A549 (cell line): ENCODE data around the gene OR10K2.

Experiments used
- CHD2 ChIP-seq: fragments of 150-350 bp; IDR thresholded peaks from 2 replicates; pipeline ENCODE4 v1.6.1; 2014; ENCODE audit warnings: low read length; ENCODE audit not compliant: partially characterized antibody
- EP300 ChIP-seq, 2 experiments: fragments of >200 bp; sonication (Bioruptor Twin); formaldehyde crosslinking; IDR thresholded peaks; 2 replicates in 1 of 2; 3 replicates in 1 of 2; pipeline ENCODE4 v1.6.1; 2016 to 2017
- MAFK ChIP-seq: fragments of 450-650 bp; IDR thresholded peaks from 2 replicates; pipeline ENCODE4 v1.6.1; 2014; ENCODE audit not compliant: partially characterized antibody
- MAZ ChIP-seq: fragments of 150-350 bp; IDR thresholded peaks from 2 replicates; pipeline ENCODE4 v1.6.1; 2014; ENCODE audit warnings: antibody characterized with exemption, low read depth, low read length, borderline replicate concordance
- NPAS2 ChIP-seq: fragments of 250-450 bp; sonication (Bioruptor Pico); IDR thresholded peaks from 2 replicates; pipeline ENCODE4 v1.8.0; 2022; ENCODE audit warnings: mild to moderate bottlenecking, moderate library complexity, borderline replicate concordance
- SMC3 ChIP-seq: fragments of >200 bp; sonication (Bioruptor Twin); formaldehyde crosslinking; IDR thresholded peaks from 3 replicates; pipeline ENCODE4 v1.6.1; 2018; ENCODE audit warnings: inconsistent platforms
- ZFP36 ChIP-seq: fragments of 450-650 bp; IDR thresholded peaks from 2 replicates; pipeline ENCODE4 v1.6.1; 2014; ENCODE audit warnings: borderline replicate concordance; ENCODE audit not compliant: partially characterized antibody
- TF ChIP-seq, protein P1 (sequence below): IDR thresholded peaks from 2 replicates; pipeline ENCODE4 v1.6.1; 2012
- TF ChIP-seq, protein P2 (sequence below): fragments of >200 bp; sonication (Bioruptor Twin); formaldehyde crosslinking; IDR thresholded peaks from 3 replicates; pipeline ENCODE4 v1.5.1; 2016
- TF ChIP-seq, protein P3 (sequence below): fragments of 450-650 bp; IDR thresholded peaks from 2 replicates; pipeline ENCODE4 v1.6.1; 2014; ENCODE audit warnings: antibody characterized with exemption
- TF ChIP-seq, protein P4 (sequence below): IDR thresholded peaks from 2 replicates; pipeline ENCODE4 v1.6.1; 2012
- TF ChIP-seq, protein P5 (sequence below): fragments of 150-350 bp; IDR thresholded peaks from 2 replicates; pipeline ENCODE4 v1.6.1; 2014; ENCODE audit warnings: low read depth, mild to moderate bottlenecking, low read length
- TF ChIP-seq, protein P6 (sequence below): fragments of >200 bp; sonication (Bioruptor Twin); formaldehyde crosslinking; IDR thresholded peaks from 3 replicates; pipeline ENCODE4 v1.6.1; 2016
- TF ChIP-seq, protein P7 (sequence below): fragments of 200-600 bp; sonication (generic); IDR thresholded peaks from 2 replicates; pipeline ENCODE4 v1.6.1; 2016; ENCODE audit warnings: antibody characterized with exemption, mild to moderate bottlenecking, moderate library complexity

DNA sequence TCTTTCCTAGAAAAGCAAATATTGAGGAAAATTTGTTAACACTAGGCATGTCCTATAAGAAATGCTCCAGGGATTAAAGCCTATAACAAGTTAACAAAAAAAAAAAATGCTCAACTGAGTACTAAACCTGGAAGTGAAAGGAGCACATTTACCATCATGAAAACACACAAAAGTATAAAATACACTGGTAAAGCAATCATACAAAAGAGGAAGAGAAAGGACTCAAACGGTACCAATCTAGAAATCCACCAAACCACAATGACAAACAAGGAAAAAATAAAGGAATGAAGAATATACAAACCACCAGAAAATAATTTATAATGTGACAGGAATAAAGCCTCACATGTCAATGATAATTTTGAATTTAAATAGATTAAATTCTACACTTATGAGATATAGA lies 51.2 kb downstream of the OR10K2 start:
- TF ChIP-seq, protein P1, sequence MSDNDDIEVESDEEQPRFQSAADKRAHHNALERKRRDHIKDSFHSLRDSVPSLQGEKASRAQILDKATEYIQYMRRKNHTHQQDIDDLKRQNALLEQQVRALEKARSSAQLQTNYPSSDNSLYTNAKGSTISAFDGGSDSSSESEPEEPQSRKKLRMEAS: no peak
- TF ChIP-seq, protein P2, sequence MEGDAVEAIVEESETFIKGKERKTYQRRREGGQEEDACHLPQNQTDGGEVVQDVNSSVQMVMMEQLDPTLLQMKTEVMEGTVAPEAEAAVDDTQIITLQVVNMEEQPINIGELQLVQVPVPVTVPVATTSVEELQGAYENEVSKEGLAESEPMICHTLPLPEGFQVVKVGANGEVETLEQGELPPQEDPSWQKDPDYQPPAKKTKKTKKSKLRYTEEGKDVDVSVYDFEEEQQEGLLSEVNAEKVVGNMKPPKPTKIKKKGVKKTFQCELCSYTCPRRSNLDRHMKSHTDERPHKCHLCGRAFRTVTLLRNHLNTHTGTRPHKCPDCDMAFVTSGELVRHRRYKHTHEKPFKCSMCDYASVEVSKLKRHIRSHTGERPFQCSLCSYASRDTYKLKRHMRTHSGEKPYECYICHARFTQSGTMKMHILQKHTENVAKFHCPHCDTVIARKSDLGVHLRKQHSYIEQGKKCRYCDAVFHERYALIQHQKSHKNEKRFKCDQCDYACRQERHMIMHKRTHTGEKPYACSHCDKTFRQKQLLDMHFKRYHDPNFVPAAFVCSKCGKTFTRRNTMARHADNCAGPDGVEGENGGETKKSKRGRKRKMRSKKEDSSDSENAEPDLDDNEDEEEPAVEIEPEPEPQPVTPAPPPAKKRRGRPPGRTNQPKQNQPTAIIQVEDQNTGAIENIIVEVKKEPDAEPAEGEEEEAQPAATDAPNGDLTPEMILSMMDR: no peak
- TF ChIP-seq EP300 (IDR thresholded peaks at IDR 0.05): no peak
- TF ChIP-seq, protein P3, sequence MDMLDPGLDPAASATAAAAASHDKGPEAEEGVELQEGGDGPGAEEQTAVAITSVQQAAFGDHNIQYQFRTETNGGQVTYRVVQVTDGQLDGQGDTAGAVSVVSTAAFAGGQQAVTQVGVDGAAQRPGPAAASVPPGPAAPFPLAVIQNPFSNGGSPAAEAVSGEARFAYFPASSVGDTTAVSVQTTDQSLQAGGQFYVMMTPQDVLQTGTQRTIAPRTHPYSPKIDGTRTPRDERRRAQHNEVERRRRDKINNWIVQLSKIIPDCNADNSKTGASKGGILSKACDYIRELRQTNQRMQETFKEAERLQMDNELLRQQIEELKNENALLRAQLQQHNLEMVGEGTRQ: no peak
- TF ChIP-seq MAFK: no peak
- TF ChIP-seq, protein P4, sequence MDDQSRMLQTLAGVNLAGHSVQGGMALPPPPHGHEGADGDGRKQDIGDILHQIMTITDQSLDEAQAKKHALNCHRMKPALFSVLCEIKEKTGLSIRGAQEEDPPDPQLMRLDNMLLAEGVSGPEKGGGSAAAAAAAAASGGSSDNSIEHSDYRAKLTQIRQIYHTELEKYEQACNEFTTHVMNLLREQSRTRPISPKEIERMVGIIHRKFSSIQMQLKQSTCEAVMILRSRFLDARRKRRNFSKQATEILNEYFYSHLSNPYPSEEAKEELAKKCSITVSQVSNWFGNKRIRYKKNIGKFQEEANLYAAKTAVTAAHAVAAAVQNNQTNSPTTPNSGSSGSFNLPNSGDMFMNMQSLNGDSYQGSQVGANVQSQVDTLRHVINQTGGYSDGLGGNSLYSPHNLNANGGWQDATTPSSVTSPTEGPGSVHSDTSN: no peak
- TF ChIP-seq ZFP36: no peak
- TF ChIP-seq, protein P5, sequence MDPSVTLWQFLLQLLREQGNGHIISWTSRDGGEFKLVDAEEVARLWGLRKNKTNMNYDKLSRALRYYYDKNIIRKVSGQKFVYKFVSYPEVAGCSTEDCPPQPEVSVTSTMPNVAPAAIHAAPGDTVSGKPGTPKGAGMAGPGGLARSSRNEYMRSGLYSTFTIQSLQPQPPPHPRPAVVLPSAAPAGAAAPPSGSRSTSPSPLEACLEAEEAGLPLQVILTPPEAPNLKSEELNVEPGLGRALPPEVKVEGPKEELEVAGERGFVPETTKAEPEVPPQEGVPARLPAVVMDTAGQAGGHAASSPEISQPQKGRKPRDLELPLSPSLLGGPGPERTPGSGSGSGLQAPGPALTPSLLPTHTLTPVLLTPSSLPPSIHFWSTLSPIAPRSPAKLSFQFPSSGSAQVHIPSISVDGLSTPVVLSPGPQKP: no peak
- TF ChIP-seq SMC3: no peak
- TF ChIP-seq, protein P6, sequence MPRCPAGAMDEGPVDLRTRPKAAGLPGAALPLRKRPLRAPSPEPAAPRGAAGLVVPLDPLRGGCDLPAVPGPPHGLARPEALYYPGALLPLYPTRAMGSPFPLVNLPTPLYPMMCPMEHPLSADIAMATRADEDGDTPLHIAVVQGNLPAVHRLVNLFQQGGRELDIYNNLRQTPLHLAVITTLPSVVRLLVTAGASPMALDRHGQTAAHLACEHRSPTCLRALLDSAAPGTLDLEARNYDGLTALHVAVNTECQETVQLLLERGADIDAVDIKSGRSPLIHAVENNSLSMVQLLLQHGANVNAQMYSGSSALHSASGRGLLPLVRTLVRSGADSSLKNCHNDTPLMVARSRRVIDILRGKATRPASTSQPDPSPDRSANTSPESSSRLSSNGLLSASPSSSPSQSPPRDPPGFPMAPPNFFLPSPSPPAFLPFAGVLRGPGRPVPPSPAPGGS: no peak
- no peak for TF ChIP-seq MAZ
- no peak for TF ChIP-seq NPAS2 (CRISPR knock-in tag)
- TF ChIP-seq CHD2: no peak
- TF ChIP-seq, protein P7, sequence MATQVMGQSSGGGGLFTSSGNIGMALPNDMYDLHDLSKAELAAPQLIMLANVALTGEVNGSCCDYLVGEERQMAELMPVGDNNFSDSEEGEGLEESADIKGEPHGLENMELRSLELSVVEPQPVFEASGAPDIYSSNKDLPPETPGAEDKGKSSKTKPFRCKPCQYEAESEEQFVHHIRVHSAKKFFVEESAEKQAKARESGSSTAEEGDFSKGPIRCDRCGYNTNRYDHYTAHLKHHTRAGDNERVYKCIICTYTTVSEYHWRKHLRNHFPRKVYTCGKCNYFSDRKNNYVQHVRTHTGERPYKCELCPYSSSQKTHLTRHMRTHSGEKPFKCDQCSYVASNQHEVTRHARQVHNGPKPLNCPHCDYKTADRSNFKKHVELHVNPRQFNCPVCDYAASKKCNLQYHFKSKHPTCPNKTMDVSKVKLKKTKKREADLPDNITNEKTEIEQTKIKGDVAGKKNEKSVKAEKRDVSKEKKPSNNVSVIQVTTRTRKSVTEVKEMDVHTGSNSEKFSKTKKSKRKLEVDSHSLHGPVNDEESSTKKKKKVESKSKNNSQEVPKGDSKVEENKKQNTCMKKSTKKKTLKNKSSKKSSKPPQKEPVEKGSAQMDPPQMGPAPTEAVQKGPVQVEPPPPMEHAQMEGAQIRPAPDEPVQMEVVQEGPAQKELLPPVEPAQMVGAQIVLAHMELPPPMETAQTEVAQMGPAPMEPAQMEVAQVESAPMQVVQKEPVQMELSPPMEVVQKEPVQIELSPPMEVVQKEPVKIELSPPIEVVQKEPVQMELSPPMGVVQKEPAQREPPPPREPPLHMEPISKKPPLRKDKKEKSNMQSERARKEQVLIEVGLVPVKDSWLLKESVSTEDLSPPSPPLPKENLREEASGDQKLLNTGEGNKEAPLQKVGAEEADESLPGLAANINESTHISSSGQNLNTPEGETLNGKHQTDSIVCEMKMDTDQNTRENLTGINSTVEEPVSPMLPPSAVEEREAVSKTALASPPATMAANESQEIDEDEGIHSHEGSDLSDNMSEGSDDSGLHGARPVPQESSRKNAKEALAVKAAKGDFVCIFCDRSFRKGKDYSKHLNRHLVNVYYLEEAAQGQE: no peak
